Measurements from ENCODE around the gene TUBA3E.
"Not testable (repeated sequence)": the region's sequence is repeated elsewhere in the genome, so short reads cannot be mapped to it uniquely, and the experiment has no call there.

TUBA3E gene

DNA sequence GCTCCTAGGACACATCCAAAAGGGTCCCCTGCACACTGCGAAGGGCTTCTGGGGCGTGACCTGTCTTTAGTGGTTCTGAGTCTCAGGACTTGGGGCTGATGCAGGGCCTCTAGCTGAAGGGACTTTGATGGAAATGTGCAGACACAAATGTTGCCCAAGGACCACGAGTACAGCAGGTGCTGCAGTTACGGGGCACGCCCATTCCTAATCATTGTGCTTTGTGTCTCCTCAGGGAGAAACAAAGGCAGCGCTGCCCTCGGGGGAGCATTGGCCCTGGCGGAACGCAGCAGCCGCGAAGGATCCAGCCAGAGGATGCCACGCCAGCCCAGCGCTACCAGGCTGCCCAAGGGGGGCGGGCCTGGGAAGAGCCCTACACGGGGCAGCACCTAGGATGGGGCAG lies 8.0 kb downstream of the TUBA3E start:
- no peak for DNase-seq

DNA sequence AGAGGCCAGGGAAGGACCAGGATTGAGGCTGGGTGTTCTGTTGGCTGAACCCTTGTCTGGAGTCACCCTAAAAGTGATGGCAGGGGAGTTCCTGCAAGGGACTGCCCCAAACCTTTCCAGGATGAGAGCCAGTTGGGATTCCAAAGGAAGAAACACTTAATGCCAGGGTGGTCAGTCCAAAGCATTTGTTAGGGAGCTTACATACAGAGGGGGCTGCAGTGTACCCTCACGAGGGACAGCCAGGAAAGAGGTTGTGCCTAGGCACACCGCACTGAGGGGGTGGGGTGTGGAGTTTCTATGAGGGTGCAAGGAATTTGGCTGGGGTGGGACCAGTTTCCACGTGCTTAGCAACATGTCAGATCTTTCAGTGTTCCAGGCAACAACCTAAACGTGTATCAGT lies 9.3 kb downstream of the TUBA3E start:
- DNase-seq, result not testable (repeated sequence)

DNA sequence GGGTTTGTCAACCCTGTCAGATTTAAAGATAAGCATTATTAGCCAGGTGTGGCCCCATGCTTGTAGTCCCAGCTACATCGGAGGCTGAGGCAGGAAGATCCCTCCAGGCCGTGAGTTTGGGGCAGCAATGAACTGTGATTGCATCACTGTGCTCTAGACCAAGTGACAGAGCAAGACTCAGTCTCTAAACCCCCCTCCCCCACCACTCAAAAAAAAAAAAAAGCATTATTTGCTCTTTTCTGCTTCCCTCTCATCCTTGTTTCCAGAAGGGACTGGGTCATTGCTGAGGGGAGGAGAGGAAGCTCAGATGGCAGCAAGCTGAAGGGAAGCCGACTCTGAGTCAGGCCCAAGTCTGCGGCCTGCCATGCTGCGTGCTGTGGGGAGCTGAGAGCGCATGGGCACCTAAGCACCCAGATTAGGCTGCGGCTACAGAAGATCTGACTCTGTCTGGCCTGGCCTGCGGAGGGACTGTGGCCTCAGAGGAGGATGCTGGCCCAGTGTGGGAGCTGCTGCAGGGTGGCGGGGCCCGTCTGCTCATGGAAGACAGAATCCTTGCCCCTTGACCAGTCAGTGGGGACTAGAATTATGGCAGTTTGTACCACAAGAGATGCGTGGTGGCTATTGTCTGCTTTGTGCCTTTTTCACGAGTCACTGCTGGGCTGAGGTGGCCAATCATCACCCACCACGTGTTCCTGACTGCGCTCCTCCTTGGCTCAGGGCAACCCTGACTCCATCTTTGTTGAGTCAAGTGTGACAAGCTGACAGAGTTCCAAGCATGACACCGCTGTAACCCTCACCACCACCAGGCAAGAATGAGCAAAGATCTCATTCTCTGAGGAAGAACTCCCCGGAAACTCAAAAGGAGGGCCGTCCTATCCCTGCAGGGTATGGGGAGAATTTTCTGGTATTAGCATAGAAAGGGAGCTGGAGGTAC lies 10.1 kb downstream of the TUBA3E start:
- DNase-seq, result not testable (repeated sequence)

DNA sequence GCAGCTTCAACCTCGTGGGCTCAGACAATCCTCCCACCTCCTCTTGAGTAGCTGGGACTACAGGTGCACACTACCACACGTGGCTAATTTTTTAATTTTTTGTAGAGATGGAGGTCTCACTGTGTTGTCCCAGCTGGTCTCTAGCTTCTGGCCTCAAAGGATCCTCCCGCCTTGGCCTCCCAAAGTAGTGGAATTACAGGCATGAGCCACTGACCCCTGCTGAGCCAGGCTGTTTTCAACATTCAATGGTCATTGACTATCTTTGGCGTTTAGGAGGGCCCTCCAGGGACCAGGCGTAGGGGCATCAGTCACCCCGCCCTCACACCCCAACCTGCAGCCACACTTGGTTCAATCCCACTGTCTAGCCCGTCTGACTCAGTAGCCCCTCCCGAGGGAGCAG lies 11.0 kb downstream of the TUBA3E start:
- no peak for DNase-seq

DNA sequence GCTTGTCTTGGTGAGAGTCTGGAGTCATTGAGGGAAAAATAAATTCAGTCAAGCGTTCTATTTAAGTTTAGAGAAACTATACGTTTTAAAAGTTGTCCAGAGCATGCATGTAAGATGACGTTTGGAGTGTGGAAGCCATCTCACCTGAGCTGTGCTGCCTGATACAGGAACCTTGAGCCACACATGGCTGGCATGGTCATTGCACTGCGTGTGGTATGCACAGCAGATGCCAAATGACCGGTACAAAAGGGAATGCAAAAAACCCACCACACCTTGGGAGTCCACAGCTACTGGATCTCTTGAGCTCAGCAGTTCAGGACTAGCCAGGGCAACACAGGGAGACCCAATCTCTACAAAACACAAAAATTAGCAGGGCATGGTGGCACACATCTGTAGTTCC lies 11.8 kb downstream of the TUBA3E start:
- no peak for DNase-seq

DNA sequence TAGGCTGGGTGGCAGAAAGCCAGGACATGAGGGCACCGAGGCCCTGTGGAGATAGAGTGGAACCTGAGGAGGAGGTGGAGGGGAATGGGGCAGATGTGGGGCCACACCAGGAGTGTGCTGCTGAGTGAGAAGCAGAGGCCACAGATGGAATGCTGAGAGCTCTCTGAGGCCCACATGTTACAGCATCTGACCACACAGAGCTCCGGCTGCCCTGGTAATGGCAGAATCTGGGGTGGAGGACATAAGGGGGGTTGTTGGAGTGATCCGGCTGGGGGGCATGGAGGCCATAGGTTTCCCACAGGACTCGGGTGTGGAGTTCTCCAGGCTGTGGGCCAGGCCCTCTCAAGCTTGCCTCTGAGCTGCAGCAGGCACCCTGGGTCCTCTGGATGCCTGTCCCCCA lies 12.3 kb downstream of the TUBA3E start:
- DNase-seq, result no peak

DNA sequence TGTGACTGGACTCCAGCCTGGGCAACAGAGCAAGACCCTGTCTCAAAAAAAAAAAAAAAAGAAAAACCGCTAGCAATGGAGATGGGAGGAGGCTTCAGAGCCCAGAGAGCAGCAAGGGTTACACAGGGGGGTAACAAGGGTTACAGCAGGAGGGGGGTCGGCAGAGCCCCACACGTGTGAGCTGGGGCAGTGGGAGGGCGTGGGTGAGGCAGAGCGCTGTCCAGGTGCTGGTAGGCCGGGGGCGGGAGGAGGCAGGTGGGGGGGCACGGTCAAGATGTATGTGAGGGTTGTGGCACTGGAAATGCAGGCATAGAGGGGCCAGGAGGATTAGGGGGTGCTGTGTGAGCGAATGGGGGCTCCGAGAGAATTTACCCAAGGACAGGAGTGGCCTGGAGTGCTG lies 12.8 kb downstream of the TUBA3E start:
- no peak for DNase-seq

DNA sequence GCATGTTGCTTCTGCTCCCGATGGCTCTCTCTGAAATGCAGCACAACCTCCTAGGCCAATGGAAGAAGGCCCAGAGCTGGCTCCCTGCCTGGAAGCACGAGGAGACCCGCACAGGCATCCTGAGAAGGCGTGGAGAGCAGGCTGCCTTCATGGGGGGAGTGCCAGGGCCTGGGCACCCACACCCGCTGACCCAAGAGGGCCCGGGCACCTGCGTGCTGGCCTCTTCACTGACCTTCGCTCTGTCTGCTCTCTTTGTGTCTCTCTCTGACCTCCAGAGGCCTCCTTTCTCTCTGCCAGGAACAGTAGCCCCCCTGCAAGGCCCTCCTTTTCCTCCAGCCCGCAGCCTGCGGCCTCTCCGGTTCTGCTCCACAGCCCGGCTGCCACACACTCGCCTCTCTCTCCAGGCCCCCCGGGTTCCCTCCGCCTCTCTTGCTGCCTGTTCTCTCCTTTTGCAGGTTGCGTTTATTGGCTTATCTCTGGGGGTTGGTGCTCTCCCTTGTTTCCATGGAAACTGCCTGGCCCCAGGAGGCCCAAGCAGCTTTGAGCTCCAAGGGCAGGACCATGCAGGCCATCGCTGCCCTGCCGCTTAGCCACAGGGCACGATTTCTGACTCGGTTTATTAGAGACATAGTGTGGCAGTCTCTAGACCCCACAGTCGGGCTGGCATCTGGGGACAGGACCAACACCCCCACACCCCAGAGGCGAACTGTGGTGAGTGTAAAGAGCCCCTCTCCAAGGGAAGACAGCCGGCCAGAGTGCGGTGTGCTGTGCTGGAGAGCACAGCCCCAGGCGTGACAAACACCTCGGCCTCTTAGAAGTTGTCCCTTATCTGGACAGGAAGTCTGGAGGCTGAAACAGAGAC lies 14.5 kb downstream of the TUBA3E start:
- DNase-seq, result no peak

DNA sequence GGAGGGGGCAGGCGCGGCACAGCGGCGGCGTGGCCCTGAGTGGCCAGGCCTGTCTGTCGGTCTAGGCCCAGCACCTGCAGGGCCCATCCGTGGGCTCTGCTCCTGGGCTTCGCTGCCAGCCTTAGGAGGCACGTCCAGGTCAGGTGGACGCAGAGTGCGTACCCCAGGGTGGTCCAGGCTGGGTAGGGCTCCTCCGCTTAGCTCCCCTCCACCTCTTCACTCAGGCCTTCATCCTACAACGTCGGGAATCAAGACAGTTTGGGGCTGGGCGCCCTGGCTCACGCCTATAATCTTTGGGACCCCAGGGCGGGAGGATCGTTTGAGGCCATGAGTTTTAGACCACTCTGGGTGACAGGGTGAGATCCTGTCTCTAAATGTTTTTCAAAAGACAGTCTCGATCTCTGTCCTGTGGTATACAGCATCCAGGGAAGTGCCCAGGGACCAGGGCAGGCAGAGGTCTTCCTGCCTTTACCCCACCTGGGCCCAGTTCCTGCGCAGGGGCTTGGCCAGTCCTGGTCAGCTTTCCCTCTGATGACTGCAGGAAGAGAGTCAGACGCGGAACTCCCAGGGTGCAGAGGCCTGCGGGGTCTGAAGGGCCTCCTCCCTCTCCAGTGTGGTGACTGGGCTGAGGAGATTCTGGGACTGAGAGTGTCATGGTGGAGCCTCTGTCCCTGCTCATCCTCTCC lies 15.3 kb downstream of the TUBA3E start:
- DNase-seq, result not testable (repeated sequence)

DNA sequence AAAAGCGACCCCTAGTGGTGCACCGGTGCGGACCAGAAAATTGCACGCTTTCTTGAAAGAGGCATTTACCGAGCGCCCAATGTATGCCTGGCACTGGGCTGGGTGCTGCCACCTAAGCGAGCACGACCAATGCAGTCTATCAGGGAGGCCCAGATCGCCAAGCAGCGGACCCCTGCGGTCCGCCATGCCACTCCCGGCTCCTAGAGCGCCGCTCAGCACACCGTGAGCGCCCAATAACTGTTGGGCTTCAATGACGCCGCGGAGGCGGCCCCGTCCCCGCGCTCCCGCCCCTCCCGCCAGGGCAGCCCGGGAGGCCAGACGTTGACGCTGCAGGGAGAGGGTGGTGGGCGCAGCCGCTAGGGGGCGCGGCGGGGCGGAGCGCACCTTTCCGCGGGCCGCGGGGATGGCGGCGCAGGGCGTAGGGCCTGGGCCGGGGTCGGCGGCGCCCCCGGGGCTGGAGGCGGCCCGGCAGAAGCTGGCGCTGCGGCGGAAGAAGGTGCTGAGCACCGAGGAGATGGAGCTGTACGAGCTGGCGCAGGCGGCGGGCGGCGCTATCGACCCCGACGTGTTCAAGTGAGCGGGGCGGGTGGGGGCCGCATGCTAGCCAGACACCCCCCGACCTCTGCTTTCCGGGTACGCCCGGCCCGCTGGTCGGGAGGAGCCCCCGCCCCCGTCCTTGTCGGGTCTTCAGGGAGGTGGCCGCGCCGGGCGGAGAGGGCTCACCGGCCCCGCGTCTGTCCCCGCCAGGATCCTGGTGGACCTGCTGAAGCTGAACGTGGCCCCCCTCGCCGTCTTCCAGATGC lies 16.2 kb downstream of the TUBA3E start, which contains the start of gene MZT2B:
TSS of gene MZT2B (plus strand) at position 383 of the 803 bp plus-strand sequence. CDS start at position 404, 21 bp downstream.
- peak; percentile 47 for DNase-seq

DNA sequence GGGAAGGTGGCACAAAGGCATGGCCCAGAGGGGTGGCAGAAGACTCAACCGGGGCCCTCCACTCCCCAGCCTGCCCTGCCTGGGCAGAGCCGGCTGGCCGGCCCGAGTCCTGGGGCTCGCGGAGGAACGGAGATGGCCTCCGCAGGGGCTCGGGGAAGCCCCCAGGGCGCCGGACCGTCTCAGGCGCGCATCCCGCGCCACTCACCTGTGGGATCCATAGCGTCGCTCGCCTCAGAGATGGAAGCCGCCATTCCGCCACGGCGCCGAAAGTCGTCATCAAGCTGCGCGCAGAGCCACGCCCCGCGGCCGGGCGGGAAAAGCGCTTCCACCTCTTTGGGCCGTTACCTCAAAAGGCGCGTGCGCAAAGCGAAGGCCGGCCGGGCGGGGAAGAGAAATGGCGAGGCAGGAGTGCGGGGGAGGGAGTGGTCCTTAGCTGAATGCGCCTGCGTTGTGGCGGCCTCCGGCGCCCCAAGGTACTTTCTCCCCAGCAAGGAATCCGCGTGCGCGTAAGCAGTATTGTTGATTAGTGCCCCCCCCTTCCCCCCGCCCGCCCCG lies 16.8 kb downstream of the TUBA3E start, which contains the start of gene SMPD4:
TSS of gene SMPD4 (minus strand) at position 278 of the 555 bp plus-strand sequence. CDS start 5,010 bp downstream, outside the sequence.
- DNase-seq, result peak; percentile 62

DNA sequence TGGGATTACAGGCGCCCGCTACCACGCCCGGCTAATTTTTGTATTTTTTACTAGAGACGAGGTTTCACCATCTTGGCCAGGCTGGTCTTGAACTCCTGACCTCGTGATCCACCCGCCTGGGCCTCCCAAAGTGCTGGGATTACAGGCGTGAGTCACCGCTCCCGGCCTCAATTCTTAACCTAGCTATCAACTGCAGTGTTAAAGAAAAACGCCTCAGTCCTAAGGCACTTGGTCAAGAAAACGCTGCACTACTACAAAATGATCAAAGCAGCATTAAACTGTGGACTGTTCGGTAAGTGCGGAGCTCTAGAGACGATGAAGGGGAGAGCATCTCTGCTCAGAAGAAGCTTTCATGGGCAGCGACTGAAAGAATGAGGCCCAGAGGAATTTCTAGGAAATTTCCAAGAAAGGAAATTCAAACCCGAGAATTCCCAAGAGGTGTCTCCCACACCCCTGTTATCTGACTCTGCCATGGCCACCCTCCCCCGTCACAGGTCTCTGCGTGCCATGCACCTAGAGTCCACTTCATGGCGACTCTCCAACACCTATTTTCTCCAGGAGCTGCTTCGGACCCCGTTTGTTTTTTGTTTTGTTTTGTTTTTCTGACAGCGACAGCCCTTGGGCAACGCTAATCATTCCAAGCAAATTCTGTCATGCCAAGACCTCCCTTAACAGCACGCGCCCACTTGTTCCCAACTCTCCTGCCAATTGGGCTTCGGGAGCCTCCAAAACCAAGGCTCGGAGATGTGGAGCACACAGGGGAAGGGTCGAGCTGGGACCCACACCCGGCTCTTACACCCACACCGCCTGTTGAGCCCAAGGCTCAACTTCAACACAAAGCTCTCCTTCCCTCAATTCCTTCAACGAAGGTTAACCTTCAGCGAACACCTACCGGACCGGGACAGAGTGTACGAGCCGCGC lies 17.6 kb downstream of the TUBA3E start:
- not testable (repeated sequence) for DNase-seq

DNA sequence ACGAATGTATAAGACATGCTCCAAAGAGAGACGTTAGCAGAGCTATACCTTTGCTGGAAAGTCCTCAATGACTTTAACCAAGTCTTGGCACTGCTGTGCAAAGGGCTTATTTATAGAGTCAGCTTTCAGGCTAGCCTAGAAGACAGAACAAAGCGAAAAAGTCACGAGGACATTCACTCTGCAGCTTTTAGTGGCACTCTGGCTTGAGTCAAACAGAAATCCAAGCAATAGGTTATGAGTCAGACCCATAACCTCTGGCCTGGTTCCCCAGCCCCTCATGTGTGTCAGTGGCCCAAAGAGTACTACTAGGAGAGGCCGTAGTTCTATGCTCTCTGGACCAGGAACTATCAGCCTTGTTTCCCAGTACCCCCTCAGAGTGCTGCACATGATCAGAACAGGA lies 23.4 kb downstream of the TUBA3E start:
- DNase-seq, result not testable (repeated sequence)

DNA sequence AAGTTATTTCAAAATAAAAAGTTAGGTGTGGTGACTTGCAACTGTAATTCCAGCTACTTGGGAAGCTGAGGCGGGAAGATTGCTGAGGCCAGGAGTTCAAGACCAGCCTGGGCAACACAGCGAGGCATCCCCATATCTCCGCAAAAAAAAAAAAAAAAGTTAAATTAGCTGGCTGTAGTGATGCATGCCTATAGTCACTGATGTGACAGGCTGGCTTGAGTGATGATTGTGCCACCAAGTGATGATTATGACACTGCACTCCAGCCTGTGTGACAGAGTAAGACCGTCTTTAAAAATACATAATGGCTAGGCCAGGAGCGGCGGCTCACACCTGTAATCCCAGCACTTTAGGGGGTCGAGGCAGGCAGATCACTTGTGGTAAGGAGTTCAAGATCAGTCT lies 28.3 kb downstream of the TUBA3E start:
- DNase-seq, result no peak

DNA sequence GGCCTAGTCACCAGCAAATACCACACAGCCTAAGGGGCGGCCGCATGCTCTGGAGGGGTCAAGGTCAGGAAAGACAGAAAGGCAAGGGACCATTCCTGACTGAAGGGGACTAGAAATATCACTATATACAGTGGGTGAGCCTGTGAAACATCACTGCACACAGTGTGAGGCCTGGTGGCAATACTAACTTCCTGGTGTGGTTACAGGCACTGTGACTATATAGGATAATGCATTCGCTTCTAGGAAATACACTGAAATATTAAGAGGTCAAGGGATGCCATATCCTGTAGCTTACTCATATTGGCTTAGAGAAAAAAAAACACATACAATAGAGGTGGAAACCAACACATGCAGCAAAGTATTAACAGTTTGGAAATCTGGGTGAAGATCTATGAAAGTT lies 29.1 kb downstream of the TUBA3E start:
- DNase-seq, result not testable (repeated sequence)

DNA sequence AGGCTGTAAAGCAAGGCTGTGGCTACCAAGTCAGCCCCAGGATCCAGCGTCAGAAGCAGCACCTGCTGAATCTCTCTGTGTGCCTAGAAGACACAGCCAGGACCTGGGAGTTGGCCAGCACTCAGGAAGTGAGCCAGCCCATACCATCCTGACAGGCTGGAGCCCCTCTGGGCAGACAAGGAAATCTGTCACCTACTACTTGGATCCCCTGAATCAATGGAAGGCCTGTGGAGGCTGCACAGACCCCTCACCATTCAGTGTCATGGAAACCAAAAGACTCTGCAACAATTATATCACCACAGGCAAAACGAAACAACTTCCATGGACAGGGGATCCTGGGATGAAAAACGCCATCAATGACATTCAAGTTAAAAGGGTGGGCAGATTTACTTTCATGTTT lies 31.6 kb downstream of the TUBA3E start:
- not testable (repeated sequence) for DNase-seq

DNA sequence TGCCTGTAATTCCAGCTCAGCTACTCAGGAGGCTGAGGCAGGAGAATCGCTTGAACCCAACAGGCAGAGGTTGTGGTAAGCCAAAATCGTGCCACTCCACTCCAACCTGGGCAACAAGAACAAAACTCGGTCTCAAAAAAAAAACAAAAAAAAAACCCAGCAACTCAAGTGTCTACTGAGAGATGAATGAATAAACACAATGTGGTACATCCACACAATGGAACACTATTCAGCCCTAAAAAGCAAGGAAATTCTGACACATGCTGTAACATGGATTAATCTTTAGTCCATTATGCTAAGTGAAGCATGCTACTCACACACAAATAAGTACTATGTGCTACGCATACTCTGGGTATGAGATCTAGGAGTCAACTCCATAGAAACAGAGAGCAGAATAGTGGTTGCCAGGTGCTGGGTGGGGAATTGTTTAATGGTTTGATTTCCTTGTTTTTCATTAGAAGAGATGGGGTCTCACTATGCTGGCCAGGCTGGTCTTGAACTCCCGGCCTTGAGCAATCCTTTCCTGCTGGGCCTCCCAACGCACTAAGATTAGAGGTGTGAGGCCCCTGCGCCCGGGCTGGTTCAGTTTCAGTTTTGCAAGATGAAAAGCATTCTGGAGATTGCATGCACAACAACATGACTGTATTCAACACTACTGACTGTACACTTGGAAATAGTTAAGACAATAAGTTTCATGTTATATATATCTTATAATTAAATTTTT lies 32.8 kb downstream of the TUBA3E start:
- no peak for DNase-seq

DNA sequence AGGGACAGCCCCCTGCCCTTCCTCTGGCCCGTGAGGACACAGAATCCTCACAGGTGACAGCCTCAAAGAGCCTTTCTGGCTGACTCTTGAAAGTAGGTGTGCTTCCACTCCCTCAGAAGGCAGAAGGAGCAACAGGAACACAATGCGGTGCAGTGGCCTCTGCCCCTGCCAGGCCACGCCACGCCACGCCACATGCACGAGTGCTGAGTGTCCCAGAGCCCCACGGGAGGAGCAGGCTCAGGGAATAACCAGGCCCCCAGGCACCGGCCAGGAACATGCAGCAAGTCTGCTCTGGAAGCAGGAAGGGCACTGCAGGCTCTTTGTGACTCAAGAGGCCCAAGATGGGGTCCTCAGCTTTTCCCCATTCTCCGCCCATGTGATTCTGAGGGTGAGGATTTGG lies 35.3 kb downstream of the TUBA3E start:
- DNase-seq, result no peak

DNA sequence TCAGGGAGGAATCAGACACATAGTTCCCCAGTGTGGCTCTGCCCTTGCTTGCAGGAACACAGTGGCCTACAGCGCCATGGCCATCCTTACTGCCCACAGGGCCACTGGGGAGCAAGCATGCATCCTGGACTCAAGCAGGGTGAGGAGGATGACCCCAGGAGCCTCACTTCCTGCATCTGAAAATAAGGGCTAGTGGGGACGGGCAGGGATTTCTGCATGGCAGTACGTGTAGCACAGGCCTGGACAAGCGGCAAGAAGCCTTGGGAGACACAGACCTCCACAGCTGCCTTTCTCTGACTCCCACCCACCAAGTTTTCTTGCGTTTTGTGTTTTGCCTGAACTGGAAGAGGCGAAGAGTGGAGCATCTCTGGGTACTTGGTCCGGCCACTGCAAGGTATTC lies 35.8 kb downstream of the TUBA3E start:
- not testable (repeated sequence) for DNase-seq
